GM19025 (cell line): ENCODE measurements around the gene UPF2.
"Not testable (repeated sequence)": the region's sequence is repeated elsewhere in the genome, so short reads cannot be mapped to it uniquely, and the experiment has no call there.

Source experiments
- ATAC-seq: cut with Tn5 transposase; IDR thresholded peaks from one replicate; pipeline ENCODE4 v1.9.1; 2021; ENCODE audit warnings: mild to moderate bottlenecking, low read depth, moderate library complexity; ENCODE audit not compliant: unreplicated experiment

UPF2 gene

DNA sequence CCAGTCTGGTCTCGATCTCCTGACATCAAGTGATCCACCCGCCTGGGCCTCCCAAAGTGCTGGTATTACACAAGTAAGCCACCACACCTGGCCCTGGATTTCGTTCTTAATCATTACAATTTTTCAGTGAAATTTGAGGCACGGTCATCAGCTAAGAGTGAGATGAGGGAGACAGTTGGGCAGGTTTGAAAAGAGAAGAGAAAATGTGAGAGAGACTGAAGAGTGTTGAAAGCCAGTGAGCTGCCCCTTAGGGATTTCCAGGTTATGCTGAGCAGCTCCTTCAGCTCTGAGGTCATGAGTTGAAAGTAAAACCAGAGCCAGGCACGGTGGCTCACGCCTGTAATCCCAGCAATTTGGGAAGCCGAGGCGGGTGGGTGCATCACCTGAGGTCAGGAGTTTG, 5.9 kb upstream of the UPF2 start:
- ATAC-seq, result peak; percentile 27

GRCh38 chr10:12045596-12045995, 3.0 kb upstream of the UPF2 start:
- no peak for ATAC-seq

GRCh38 chr10:12042409-12042796, 206 bp downstream of the UPF2 start:
- ATAC-seq, result no peak

- ATAC-seq, result peak; percentile 16
Measured at GRCh38 chr10:12041766-12042408, 722 bp downstream of the UPF2 start.

- no peak for ATAC-seq
Measured at GRCh38 chr10:12036073-12036655, 6.4 kb downstream of the UPF2 start.

- no peak for ATAC-seq
Measured at GRCh38 chr10:12031404-12031803, 11.2 kb downstream of the UPF2 start.

GRCh38 chr10:12027539-12027938, 15.1 kb downstream of the UPF2 start:
- ATAC-seq, result peak; percentile 95

DNA sequence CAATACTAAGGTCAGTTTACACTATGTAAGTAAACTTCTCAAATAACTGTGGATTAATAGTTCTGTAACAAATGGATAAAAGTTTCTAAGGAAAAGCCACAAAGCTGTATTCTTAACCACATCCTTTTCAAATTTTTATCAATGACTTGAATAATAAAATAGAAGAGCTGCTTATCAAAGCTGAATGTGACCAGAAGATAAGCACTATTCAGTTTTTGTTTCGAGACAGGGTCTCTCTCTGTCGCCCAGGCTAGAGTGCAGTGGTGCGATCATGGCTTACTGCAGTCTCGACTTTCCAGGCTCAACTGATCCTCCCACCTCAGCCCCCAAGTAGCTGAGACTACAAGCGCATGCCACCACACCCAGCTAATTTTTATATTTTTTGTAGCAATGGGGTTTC, 17.0 kb downstream of the UPF2 start:
- ATAC-seq, result no peak

DNA sequence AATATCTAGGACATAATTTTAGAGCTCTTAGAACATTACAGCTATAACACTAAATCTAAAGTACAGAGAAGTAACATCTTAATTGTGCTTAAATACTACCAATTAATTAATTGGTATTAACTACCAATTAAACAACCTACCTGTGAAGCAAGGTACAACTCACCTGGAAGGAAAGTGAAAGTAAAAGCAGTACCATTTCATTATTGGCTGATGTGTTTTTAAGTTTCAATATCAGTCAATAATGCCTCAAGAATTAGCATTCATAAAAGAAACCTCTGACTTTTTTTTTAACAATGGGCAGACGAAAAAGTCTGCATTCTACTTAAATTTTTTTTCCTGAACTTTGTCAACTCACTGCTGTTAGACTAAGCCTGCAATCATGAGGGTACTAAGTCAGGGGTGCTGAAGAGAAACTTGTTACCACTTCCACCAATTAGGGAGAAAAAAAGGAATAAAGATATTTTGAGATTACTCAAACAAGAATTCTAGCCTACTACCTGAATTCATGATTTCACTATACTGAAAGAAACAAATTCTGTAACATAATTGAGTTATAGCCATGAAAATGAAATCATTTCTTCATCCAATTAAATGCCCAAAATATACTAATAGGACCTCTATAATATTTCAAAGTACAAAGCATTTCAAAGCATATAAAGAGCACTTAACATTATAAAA, 19.9 kb downstream of the UPF2 start:
- no peak for ATAC-seq

- ATAC-seq, result no peak
Measured at GRCh38 chr10:12020574-12020973, 22.0 kb downstream of the UPF2 start.

DNA sequence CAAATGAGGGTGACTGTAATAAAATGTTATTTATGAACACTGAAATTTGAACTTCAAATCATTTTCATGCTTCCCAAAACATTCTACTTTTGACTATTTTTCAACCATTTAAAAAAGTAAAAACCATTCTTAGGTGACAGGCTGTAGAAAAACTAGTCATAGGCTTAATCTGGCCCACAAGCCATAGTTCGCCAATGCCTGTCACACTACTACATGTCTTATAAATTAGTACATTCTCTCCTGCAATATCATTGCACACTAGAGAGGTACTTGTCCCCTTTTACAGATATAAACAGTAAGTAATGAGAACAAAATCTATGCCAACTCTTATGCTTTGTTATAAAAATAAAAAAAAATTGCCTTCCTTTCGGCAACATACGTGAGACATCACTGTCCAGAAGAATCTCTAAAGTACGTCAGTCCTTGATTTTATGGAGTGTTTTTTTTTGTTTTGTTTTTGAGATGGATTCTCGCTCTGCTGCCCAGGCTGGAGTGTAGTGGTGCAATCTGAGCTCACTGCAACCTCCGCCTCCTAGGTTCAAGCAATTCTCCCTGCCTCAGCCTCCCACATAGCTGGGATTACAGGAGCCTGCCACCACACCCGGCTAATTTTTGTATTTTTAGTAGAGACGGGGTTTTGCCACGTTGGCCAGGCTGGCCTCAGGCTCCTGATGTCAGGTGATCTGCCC, 23.2 kb downstream of the UPF2 start:
- no peak for ATAC-seq

DNA sequence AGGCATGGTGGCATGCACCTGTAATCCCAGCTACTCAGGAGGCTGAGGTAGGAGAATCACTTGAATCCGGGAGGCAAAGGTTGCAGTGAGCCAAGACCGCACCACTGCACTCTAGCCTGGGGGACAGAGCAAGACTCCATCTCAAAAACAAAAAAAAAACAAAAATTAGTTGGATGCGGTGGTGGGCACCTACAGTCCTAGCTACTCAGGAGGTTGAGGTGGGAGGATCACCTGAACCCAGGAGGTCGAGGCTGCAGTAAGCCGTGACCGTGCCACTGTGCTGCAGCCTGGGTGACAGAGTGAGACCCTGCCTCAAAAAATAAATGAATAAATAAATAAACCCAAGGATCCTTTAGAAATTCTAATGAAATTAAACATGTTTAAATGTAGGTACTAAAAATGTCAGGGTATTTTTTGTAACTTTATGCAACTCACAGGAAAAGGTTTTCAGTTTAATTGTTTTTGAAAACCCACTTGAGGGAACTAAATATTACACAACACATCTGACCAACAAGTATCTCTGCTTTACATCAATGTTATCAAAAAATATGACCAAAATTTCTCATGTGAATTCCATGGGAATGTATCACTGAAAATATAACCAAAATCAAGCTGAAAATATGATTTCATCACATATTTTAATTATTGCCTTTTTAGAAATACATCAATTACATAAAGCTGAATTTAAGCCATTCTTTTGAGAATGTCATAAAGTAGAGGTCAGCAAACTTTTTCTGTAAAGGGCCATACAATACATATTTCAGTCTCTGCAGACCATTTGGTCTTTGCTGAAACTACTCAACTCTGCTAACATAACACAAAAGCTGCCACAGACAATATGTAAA, 23.9 kb downstream of the UPF2 start:
- ATAC-seq, result no peak

- ATAC-seq, result no peak
Measured at GRCh38 chr10:12013926-12014325, 28.7 kb downstream of the UPF2 start.

DNA sequence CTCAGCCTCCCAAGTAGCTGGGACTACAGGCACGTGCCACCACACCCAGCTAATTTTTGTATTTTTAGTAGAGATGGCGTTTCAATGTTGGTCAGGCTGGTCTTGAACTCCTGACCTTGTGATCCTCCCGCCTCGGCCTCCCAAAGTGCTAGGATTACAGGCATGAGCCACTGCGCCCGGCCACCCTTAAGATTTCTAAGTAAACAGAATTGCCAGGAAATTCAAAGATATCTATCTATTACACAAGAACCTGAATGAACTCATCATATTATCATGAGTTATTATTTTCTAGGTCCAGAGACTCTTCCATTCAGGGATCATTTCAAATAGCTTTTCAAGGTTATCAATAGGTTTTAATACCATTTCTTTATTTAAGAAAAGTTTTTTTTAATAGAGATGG, 29.2 kb downstream of the UPF2 start:
- ATAC-seq, result not testable (repeated sequence)

DNA sequence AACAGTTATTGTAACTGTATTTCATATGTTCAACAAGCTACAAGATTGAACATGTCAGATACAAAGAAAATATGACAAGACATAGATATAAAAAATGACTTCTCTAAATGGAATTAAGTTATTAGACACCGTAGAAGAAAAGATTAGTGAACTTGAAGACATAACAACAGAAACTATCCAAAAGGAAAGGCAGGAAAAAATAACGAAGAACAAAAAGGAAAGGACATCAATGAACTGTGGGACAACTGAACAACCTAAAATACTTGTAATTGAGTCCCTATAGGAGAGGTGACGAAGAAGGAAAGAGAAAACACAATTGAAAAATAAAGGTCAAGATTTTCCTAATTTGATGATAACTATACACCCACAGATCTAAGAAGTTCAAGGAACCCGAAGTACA, 32.3 kb downstream of the UPF2 start:
- ATAC-seq, result no peak

- ATAC-seq, result not testable (repeated sequence)
Measured at GRCh38 chr10:12008842-12009241, 33.8 kb downstream of the UPF2 start.

GRCh38 chr10:12006671-12007070, 35.9 kb downstream of the UPF2 start:
- no peak for ATAC-seq

- no peak for ATAC-seq
Measured at GRCh38 chr10:11993834-11994468, 48.7 kb downstream of the UPF2 start.

DNA sequence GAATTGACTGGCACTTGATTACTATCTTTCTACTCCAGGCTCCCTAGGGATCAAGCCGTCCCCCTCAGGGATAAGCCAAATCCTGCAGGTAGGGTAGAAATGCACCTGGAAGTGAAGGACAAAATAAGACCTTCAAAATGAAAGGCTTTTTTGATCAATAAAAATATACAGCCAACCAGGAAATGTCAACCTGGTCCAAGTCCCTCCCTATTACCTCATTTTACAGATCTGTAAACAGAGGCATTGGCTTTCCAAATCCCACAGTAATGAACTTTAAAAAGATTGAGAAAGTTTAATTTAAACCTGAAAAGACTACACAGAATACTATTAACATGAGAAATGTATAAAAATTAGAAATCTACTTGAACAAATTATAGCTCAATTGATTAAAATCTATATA, 53.7 kb downstream of the UPF2 start:
- ATAC-seq, result no peak

DNA sequence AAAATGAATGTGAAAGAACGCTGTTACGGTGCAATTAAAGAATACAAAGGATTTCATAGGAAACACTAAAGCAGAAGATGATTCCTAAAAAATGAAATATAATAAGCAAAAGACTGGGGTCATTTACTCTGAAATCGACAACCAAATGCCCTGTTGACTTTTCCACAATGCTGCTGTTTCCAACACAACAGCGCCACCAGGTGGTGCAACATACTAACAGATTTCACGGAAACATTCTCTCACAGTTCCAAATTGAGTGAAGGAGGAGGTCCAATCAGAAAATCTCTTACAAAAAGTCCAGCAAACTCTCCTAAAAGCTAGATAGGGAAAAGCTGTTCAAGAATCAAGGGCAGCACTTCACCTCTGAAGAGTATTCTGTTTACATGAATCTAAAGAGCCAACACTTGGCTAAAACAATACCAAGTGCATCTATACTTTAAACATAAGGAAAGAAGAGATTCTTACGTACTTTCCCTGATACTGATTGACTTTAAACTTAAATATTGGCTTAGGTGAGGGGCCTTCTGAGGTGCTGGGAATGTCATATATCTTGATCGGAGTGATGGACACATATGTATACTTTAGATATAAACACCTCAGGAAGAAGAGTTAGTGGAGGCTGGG, 55.9 kb downstream of the UPF2 start:
- no peak for ATAC-seq
